GM18858 (cell line): Measurements from ENCODE around the gene SPSB4.
A peak's percentile ranks its signal among the peaks of the same experiment; 100 is the strongest.

Source experiments
- ATAC-seq: cut with Tn5 transposase; IDR thresholded peaks from one replicate; pipeline ENCODE4 v1.9.1; 2021; ENCODE audit not compliant: unreplicated experiment

Gene SPSB4

DNA sequence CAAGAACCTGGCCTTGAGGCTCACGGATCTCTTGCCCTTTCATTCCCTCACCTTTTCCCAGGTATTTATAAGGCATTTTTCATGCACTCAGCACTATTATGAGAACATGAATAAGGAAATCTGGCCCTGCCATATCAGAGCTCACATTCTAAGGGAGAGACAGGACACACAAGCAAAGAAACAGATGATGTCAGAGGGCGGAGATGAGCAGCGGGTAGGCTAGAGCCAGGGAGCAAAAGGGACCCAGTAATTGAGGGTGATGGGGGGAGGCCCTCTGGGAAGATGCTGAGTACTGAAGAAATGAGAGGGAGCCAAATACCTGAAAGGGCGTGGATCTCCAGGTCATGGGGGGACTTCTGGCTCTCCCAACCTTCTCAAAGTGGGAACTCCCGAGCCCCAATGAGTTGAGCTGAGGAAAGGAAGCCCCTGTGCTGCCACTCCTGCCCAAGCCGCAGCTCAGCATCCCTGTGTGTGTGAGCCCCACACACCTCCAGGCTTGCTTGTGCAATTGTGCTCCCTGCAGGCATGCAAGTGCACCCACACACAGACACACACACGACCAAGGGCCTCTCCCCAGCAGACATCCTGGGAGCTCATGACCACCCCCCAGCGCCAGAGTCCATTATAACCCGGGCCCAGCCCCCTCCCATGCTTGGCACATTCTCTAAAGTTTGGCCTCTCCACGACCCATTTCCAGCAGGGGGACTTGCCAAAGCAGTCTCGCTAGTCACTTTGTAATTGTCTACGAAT lies 99.1 kb downstream of the SPSB4 start:
- no peak for ATAC-seq

- ATAC-seq, result no peak
Observed at GRCh38 chr3:141150931-141151330, 99.8 kb downstream of the SPSB4 start.

DNA sequence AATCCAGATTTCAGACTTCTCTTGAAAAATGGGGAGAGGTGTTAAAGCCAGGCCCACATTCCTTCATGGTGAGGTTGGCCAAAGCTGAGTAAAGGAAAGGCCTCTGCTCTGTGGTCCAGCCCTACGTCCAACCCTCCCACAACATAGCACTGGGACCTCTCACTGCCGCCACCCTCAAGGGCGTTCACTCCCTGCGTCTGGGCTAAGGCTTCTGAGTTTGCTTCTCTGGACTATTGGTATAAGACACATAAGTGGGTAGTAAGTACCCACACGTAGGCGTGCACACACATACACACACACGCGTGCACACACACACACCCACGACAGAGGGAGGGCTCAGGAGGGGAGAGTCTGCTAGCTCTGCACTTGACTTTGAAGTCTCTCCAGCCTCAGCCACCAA lies 100.3 kb downstream of the SPSB4 start:
- no peak for ATAC-seq

GRCh38 chr3:141152130-141152529 lies 101.0 kb downstream of the SPSB4 start:
- ATAC-seq, result no peak

DNA sequence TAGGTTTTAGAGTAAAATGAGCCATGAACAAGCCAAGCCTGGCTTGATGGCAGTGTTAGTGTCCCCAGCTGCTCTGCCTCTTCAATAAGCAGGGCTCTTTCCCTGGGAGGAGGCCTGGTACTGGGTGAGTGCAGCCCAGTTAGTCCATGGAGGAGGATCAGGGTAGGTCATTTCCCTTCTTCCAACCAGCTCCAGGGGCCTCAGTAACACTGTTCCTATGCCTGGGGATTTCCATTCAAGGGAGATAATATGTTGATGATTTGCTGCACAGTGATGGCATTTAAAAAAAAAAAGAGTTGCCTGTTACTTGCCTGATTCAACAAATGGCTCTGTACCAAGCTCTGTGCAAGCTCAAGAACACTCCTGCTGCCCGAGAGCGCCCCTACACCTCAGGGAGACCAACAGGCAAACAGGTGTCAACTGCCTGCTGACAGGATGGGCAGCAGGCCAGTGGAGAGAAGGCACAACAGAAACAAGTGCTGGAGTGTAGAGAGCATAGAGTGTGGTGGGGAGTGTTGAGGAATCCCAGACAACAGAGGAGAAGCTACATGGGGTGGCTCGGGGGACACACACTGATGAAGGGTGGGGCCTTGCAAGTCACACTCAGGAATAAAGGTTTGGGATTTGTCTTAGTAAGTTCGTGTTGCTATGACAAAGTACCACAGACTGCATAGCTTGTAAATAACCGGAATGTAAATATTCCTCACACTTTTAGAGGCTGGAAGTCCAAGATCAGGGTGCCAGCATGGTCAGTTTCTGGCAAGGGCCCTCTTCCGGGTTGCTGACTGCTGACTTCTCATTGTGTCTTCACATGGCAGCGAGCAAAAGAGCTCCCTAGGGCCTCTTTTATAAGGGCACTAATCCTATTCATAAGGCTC lies 101.9 kb downstream of the SPSB4 start:
- ATAC-seq, result no peak

DNA sequence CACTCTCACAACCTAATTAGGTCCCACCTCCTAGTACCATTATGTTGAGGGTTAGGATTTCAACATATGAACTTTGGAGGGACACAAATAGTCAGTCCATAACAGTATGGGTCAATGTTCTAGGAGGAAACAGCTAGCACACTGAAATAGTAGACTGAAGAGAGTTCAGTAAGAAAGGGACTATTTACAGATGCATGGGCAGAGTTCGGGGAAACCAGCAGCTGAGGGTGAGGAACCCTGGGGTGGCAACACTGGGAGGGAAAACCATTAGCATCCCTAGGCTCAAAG lies 102.5 kb downstream of the SPSB4 start:
- no peak for ATAC-seq

DNA sequence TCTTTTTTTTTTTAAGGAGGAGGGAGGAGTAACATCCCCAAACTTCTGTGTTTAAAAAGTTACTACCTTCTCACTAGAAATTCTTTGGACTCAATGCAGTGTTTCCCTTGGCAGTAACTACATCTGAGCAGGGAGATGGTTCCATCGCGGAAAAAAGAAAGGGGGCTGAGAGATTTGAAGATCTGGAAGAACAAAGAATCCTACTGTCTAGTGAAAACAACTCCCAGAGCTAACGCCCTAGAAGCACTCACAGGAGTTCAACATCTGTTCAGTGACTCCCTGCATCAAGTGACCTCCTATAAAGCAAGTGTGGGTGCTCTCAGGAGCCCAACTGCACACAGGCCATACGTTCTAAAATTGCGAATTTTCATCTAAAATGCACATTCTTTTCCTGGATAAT lies 113.7 kb downstream of the SPSB4 start:
- ATAC-seq, result no peak

GRCh38 chr3:141167681-141168080 lies 116.5 kb downstream of the SPSB4 start:
- ATAC-seq, result no peak

- ATAC-seq, result no peak
Observed at GRCh38 chr3:141170678-141171295, 119.6 kb downstream of the SPSB4 start.

DNA sequence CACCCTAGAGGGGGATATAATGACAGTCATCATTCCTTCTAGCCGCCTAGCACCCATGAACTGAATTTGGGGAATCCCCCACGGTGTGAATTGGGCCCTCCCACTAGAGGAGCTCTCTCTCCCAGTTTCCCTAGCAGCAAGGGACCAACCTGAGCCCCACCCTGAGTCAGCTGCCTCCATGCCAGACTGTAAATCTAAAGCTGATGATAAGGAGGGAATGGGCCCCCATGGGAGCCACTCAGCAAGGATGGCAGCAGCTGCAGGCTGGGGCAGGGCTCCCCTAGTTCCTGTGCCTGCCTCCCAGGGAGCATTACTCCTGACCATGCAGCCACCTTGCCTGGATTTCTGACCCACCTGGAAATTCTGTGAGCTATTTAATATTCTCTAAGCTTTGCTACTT lies 123.5 kb downstream of the SPSB4 start:
- no peak for ATAC-seq

GRCh38 chr3:141176775-141177174 lies 125.6 kb downstream of the SPSB4 start:
- no peak for ATAC-seq

GRCh38 chr3:141178026-141178425 lies 126.9 kb downstream of the SPSB4 start:
- no peak for ATAC-seq

- no peak for ATAC-seq
Observed at GRCh38 chr3:141178551-141178950, 127.4 kb downstream of the SPSB4 start.

GRCh38 chr3:141179983-141180382 lies 128.8 kb downstream of the SPSB4 start:
- no peak for ATAC-seq

- no peak for ATAC-seq
Observed at GRCh38 chr3:141181196-141181595, 130.0 kb downstream of the SPSB4 start.

DNA sequence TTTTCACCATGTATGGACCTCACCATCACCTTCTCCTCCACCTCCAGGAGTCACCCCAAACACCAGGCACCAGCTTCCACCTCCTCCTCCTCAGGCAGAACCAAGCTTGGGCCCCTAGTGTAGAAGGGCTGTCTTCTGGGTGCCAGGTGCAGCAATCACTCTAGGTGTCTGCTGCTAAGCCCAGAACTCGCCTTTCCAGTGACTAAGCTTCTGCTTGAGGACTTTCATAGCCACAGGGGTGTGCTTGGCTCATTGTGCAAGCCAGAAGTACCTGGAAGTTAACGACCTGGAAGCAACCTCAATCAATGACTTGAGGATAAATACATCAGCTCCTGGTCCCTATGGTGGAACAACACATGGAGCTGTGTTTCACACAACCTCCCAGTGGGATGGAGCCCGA lies 130.7 kb downstream of the SPSB4 start:
- no peak for ATAC-seq

GRCh38 chr3:141183606-141184005 lies 132.5 kb downstream of the SPSB4 start:
- ATAC-seq, result no peak

DNA sequence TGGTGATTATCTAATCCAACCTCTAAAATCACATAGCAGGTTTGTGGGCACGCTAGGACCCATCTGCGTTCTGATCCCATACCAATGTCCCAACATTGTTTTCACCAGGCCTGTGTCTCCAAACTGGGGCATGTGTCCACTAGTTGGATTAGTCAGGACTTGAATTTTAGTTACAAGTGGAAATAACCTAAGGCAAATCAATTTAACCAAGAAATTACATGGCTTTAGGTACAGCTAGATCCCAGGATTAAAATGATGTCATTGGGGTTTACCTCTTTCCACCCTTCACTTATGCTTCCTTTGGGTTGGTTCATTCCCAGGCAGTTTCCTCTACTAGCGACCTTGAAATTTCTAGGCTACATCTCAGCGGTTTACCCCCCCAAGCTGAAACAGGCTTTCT lies 133.3 kb downstream of the SPSB4 start:
- no peak for ATAC-seq

GRCh38 chr3:141191097-141191749 lies 140.1 kb downstream of the SPSB4 start:
- ATAC-seq, result no peak

- peak; percentile 99 for ATAC-seq
Observed at GRCh38 chr3:141192345-141192744, 141.2 kb downstream of the SPSB4 start.

DNA sequence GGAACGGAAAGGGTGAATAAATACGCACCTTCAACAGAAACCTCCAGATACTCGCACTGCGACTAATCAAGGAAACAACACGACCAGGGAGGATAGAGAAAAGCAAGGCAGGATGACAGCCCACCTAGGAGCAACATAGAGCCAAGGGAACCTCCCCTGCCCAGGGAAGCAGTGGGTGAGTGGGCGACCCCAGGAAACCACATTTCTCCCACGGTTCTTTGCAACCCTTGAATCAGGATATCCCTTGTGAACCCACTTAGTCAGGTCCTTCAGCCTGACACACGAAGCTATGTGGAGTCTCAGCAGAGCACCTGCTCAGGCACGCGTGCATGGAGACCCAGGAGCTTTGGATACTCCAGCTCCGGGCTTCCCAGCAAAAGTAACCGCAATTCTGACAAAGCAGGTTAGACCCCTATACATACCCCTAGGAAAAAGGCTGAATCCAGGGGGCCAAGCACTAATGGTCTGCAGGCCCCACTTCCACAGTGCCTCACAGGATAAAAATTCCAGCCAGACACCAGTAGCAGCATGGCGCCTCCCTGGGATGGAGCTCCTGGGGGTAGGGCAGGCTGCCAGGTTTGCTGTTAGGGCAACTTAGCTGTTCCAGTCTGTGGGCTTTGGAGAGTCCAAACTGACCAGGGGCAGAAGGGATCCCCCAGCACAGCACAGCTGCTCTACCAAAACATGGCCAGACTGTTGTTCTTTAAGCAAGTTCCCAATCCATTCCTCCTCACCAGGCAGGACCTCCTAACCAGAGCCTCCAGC lies 142.1 kb downstream of the SPSB4 start:
- ATAC-seq, result no peak
